NCI-H1930 (cell line): Measurements from ENCODE around the gene SMPD2.
A peak's percentile ranks its signal among the peaks of the same experiment; 100 is the strongest.

Experiments
- DNase-seq, 2 experiments: peaks; one replicate each; lab custom pipeline; 2025; lab: John Stamatoyannopoulos, UW

Gene SMPD2

GRCh38 chr6:109440331-109441068 is at the start of gene SMPD2, which contains the start of gene PPIL6:
Gene SMPD2 (plus strand): TSS chr6:109440724. CDS start chr6:109441122, 398 bp downstream.
Gene PPIL6 (minus strand): TSS chr6:109440628. CDS start chr6:109440590, 38 bp downstream.
- peak; percentile 84 to 94 for DNase-seq

- DNase-seq = no peak
Measured at GRCh38 chr6:109393157-109393885, 47.2 kb upstream of the SMPD2 start.

GRCh38 chr6:109393886-109394281 is 46.6 kb upstream of the SMPD2 start:
- no peak for DNase-seq

GRCh38 chr6:109396046-109396718 is 44.3 kb upstream of the SMPD2 start:
- DNase-seq = no peak

- no peak for DNase-seq
Measured at GRCh38 chr6:109397020-109397419, 43.5 kb upstream of the SMPD2 start.

GRCh38 chr6:109406196-109406595 is 34.3 kb upstream of the SMPD2 start:
- no peak for DNase-seq

- DNase-seq = no peak
Measured at GRCh38 chr6:109411034-109411433, 29.5 kb upstream of the SMPD2 start.

- no peak for DNase-seq
Measured at GRCh38 chr6:109417646-109418045, 22.9 kb upstream of the SMPD2 start.

GRCh38 chr6:109420751-109421150 is 19.8 kb upstream of the SMPD2 start:
- no peak for DNase-seq

GRCh38 chr6:109421184-109421583 is 19.3 kb upstream of the SMPD2 start:
- no peak for DNase-seq

- DNase-seq = no peak
Measured at GRCh38 chr6:109424946-109425345, 15.6 kb upstream of the SMPD2 start.

- DNase-seq = no peak
Measured at GRCh38 chr6:109428889-109429477, 11.5 kb upstream of the SMPD2 start.

GRCh38 chr6:109429496-109429895 is 11.0 kb upstream of the SMPD2 start:
- DNase-seq = no peak

- DNase-seq = no peak
Measured at GRCh38 chr6:109434456-109434855, 6.1 kb upstream of the SMPD2 start.

- DNase-seq = no peak
Measured at GRCh38 chr6:109436041-109436440, 4.5 kb upstream of the SMPD2 start.

GRCh38 chr6:109441069-109441816 is 719 bp downstream of the SMPD2 start:
- DNase-seq = no peak

GRCh38 chr6:109442393-109442924 is 1.9 kb downstream of the SMPD2 start:
- no peak for DNase-seq

GRCh38 chr6:109443425-109443950 is 3.0 kb downstream of the SMPD2 start:
- no peak for DNase-seq

- DNase-seq = no peak
Measured at GRCh38 chr6:109445382-109445781, 4.9 kb downstream of the SMPD2 start.

- DNase-seq = no peak
Measured at GRCh38 chr6:109446072-109446471, 5.5 kb downstream of the SMPD2 start.

GRCh38 chr6:109446541-109446940 is 6.0 kb downstream of the SMPD2 start:
- DNase-seq = no peak
